Psoas muscle (tissue), 8 donors: Measurements from ENCODE around the gene OR6B1. TPM values are rescaled to one million over a fixed set of nuclear protein-coding genes. Genes with fewer than 3 reads are reported as not detected.

Experiments used
- ATAC-seq, 4 donors: fragments of 200-7000 bp; cut with Tn5 transposase; one replicate each; pipeline ENCODE4 v1.9.1; 2020; ENCODE audit warnings: moderate library complexity in 3 of 4, mild to moderate bottlenecking in 2 of 4
- DNase-seq, 2 donors: peaks; one replicate each; pipeline ENCODE4 v3.0.0-alpha.2; 2020
- H3K27ac ChIP-seq: fragments of 200-600 bp; one replicate; pipeline ENCODE4 v1.8.0; 2022
- H3K27me3 ChIP-seq, 3 donors: fragments of 200-600 bp in 1 of 3; one replicate each; pipeline versions ENCODE4 v1.6.1 to v1.8.0; 2013 to 2022; ENCODE audit warnings: low read length in 2 of 3, mild to moderate bottlenecking in 2 of 3, moderate library complexity in 1 of 3; ENCODE audit not compliant: insufficient read depth in 3 of 3
- H3K36me3 ChIP-seq, 2 donors: fragments of 200-600 bp in 1 of 2; one replicate each; pipeline versions ENCODE4 v1.6.1 to v1.8.0; 2013 to 2022; ENCODE audit warnings: low read depth in 1 of 2, mild to moderate bottlenecking in 1 of 2, moderate library complexity in 1 of 2; ENCODE audit not compliant: insufficient read depth in 1 of 2
- H3K4me1 ChIP-seq: fragments of 200-600 bp; one replicate; pipeline ENCODE4 v1.8.0; 2022
- H3K4me3 ChIP-seq: fragments of 200-600 bp; one replicate; pipeline ENCODE4 v1.8.0; 2022; ENCODE audit warnings: mild to moderate bottlenecking
- H3K9me3 ChIP-seq: fragments of 200-600 bp; one replicate; pipeline ENCODE4 v1.8.0; 2022
- CTCF ChIP-seq: fragments of 200-600 bp; IDR thresholded peaks from one replicate; pipeline ENCODE4 v1.8.0; 2022; ENCODE audit warnings: antibody characterized with exemption
- WGBS, 3 donors: extraction: QIAGEN DNeasy Blood & Tissue Kit; methylation state at CpG; one replicate each; pipeline versions ENCODE4 v1.1.6 to v1.1.7; 2013; 5-methylcytosine and 5-hydroxymethylcytosine counted together
- intact Hi-C, 2 donors: fragments of 100-400 bp; cut with DNase I; formaldehyde crosslinking; loops; one replicate each; pipeline versions ENCODE4 v1.11.0 to v1.14.2; 2022
- polyA plus RNA-seq, 3 donors: library from polyadenylated mRNA; stranded (reverse); fragments of 200-250 nt; gene quantifications; one replicate each; pipeline ENCODE4 v1.2.3, GENCODE V29; 2013
- total RNA-seq, 4 donors: library from RNA; stranded (reverse); fragmentation: NEBNext Ultra II Directional in 2 of 4; extraction: Animal tissue kit (Norgen Biotek cat#: 25700) in 2 of 4; gene quantifications; one replicate each; pipeline versions ENCODE4 v1.2.1 to v1.2.4, GENCODE V29; 2021 to 2023
- donor health status: healthy with polysubstance abuse.
- donor health status: DM: no; HTN: no; CAD: no; lungs with moderate emphysema.
- donor health status: Bipolar disorder and iron deficiency.
- donor health status: healthy.
- donor health status: DM: yes; HTN: yes; CAD: no.
- donor health status: DM: no; HTN: no; CAD: no.
- donor health status: DM: no; HTN: no; CAD: no.
- donor health status: DM: yes; HTN: yes; CAD: no.

The OR6B1 gene
- total and polyA plus RNA-seq, 7 donors, result not detected

GRCh38 chr7:144019457-144019856 is 19.3 kb downstream of the OR6B1 start:
- Histone ChIP-seq H3K4me3 (no peak overlapping the region), H3K27ac (no peak overlapping the region), H3K36me3 (no peaks in the 10 kb centered on the region), H3K9me3 (no peaks in the 10 kb centered on the region), H3K27me3 (no peaks in the 10 kb centered on the region), H3K4me1 (no peaks in the 10 kb centered on the region)
- peak in 3 of 4 donors; percentile 19 to 65 (median 35) for ATAC-seq
- TF ChIP-seq CTCF, result no peak
- no peak for DNase-seq
- 26 to 48% (median 29%) methylated on average over 2 of the region's 2 CpGs for WGBS, 3 donors
- intact Hi-C loops, result no loop called here

- ATAC-seq, result no peak
- intact Hi-C loops, result no loop called here
Observed at GRCh38 chr7:144020340-144020739, 20.2 kb downstream of the OR6B1 start.

GRCh38 chr7:144022169-144022568 is 22.0 kb downstream of the OR6B1 start:
- H3K9me3 ChIP-seq, result no peaks in the 10 kb centered on the region
- intact Hi-C loops, result no loop called here
- no peak overlapping the region for H3K4me3 ChIP-seq
- H3K27ac ChIP-seq, result no peak overlapping the region
- DNase-seq (no peak), ATAC-seq (no peak)
- H3K4me1 ChIP-seq, result no peaks in the 10 kb centered on the region
- no peaks in the 10 kb centered on the region for H3K36me3 ChIP-seq
- H3K27me3 ChIP-seq, result no peaks in the 10 kb centered on the region
- TF ChIP-seq CTCF, result no peak

More at GRCh38 chr7:144020340-144020739, 20.2 kb downstream of the OR6B1 start:
- Histone ChIP-seq H3K27ac (no peak overlapping the region), H3K4me1 (no peaks in the 10 kb centered on the region), H3K4me3 (no peak overlapping the region), H3K9me3 (no peaks in the 10 kb centered on the region), H3K27me3 (no peaks in the 10 kb centered on the region), H3K36me3 (no peaks in the 10 kb centered on the region)
- no peak for TF ChIP-seq CTCF
- WGBS, 3 donors, result 40 to 60% (median 43%) methylated on average over 3 of the region's 3 CpGs
- DNase-seq, result no peak

- H3K27me3 ChIP-seq, result no peaks in the 10 kb centered on the region
- no peaks in the 10 kb centered on the region for H3K9me3 ChIP-seq
- no peaks in the 10 kb centered on the region for H3K36me3 ChIP-seq
- no peak overlapping the region for H3K4me3 ChIP-seq
- intact Hi-C loops, result no loop called here
- WGBS, 3 donors, result 81 to 88% (median 82%) methylated on average over 4 of the region's 4 CpGs
- ATAC-seq (no peak), DNase-seq (no peak)
- TF ChIP-seq CTCF, result no peak
- H3K4me1 ChIP-seq, result no peaks in the 10 kb centered on the region
- no peak overlapping the region for H3K27ac ChIP-seq
Observed at GRCh38 chr7:144023171-144023827, 23.2 kb downstream of the OR6B1 start.

GRCh38 chr7:144024213-144024612 is 24.1 kb downstream of the OR6B1 start:
- Histone ChIP-seq H3K27me3 (no peaks in the 10 kb centered on the region), H3K36me3 (no peaks in the 10 kb centered on the region), H3K4me1 (no peaks in the 10 kb centered on the region), H3K9me3 (no peaks in the 10 kb centered on the region), H3K27ac (no peak overlapping the region), H3K4me3 (no peak overlapping the region)
- TF ChIP-seq CTCF, result no peak
- ATAC-seq (no peak), DNase-seq (no peak)
- WGBS, 3 donors, result 85 to 89% (median 88%) methylated on average over 3 of the region's 3 CpGs
- intact Hi-C loops, result no loop called here
